Neutrophil (primary cell): ENCODE data around the gene MPP2.

Source experiments
- H3K27ac ChIP-seq: fragments of 200-600 bp; sonication (generic); 2 replicates; pipeline ENCODE4 v1.5.1; 2016; ENCODE audit warnings: mild to moderate bottlenecking, moderate library complexity
- H3K27me3 ChIP-seq: fragments of 200-600 bp; sonication (generic); 2 replicates; pipeline ENCODE4 v1.6.0; 2016; ENCODE audit warnings: mild to moderate bottlenecking
- H3K36me3 ChIP-seq: fragments of 200-600 bp; sonication (generic); 2 replicates; pipeline ENCODE4 v1.5.1; 2017
- H3K4me1 ChIP-seq, 2 experiments: fragments of 200-600 bp in 1 of 2; sonication (generic) in 1 of 2; 1 replicate in 1 of 2; 2 replicates in 1 of 2; pipeline versions ENCODE4 v1.5.1 to v1.6.1; 2013 to 2016; ENCODE audit warnings: low read depth in 1 of 2, low read length in 1 of 2, mild to moderate bottlenecking in 1 of 2, moderate library complexity in 1 of 2; ENCODE audit not compliant: control insufficient read depth in 1 of 2, insufficient read depth in 1 of 2
- H3K4me3 ChIP-seq, 2 experiments: fragments of 200-600 bp in 1 of 2; sonication (generic) in 1 of 2; 1 replicate in 1 of 2; 2 replicates in 1 of 2; pipeline ENCODE4 v1.5.1; 2013 to 2016; ENCODE audit warnings: low read depth in 1 of 2, low read length in 1 of 2, mild to moderate bottlenecking in 1 of 2, moderate library complexity in 1 of 2
- H3K9me3 ChIP-seq: fragments of 200-600 bp; sonication (generic); 2 replicates; pipeline ENCODE4 v1.5.1; 2016
- CTCF ChIP-seq: fragments of 200-600 bp; sonication (generic); IDR thresholded peaks from 2 replicates; pipeline ENCODE4 v1.5.1; 2016; ENCODE audit warnings: antibody characterized with exemption

Gene MPP2

GRCh38 chr17:43917348-43918025 is 10.2 kb upstream of the MPP2 start:
- Histone ChIP-seq H3K27ac (no peak overlapping the region), H3K27me3 (peaks cover 65% of the 10 kb centered on the region), H3K9me3 (no peaks in the 10 kb centered on the region), H3K4me1 (peaks cover 0 to 11% of the 10 kb centered on the region in 2 experiments), H3K4me3 (no peak overlapping the region), H3K36me3 (no peaks in the 10 kb centered on the region)
- TF ChIP-seq CTCF = no peak

- H3K27me3 ChIP-seq = peaks cover 66% of the 10 kb centered on the region
- H3K4me3 ChIP-seq = no peak overlapping the region
Observed at GRCh38 chr17:43917016-43917347, 9.6 kb upstream of the MPP2 start.

GRCh38 chr17:43916385-43916784 is 9.0 kb upstream of the MPP2 start:
- no peak overlapping the region for H3K27ac ChIP-seq
- H3K27me3 ChIP-seq = peaks cover 72% of the 10 kb centered on the region
- H3K4me1 ChIP-seq = peaks cover 0 to 11% of the 10 kb centered on the region in 2 experiments
- no peaks in the 10 kb centered on the region for H3K36me3 ChIP-seq
- no peak overlapping the region for H3K4me3 ChIP-seq
- no peak for TF ChIP-seq CTCF
- H3K9me3 ChIP-seq = no peaks in the 10 kb centered on the region

More at GRCh38 chr17:43917016-43917347, 9.6 kb upstream of the MPP2 start:
- Histone ChIP-seq H3K4me1 (peaks cover 0 to 11% of the 10 kb centered on the region in 2 experiments), H3K27ac (no peak overlapping the region), H3K9me3 (no peaks in the 10 kb centered on the region), H3K36me3 (no peaks in the 10 kb centered on the region)
- TF ChIP-seq CTCF = no peak

GRCh38 chr17:43915559-43915958 is 8.2 kb upstream of the MPP2 start:
- no peak overlapping the region for H3K4me3 ChIP-seq
- no peaks in the 10 kb centered on the region for H3K36me3 ChIP-seq
- no peak overlapping the region for H3K27ac ChIP-seq
- H3K9me3 ChIP-seq = no peaks in the 10 kb centered on the region
- TF ChIP-seq CTCF = no peak
- peaks cover 76% of the 10 kb centered on the region for H3K27me3 ChIP-seq
- peaks cover 0 to 11% of the 10 kb centered on the region in 2 experiments for H3K4me1 ChIP-seq

GRCh38 chr17:43914451-43914850 is 7.1 kb upstream of the MPP2 start:
- no peak overlapping the region for H3K27ac ChIP-seq
- H3K9me3 ChIP-seq = no peaks in the 10 kb centered on the region
- no peak for TF ChIP-seq CTCF
- peaks cover 0 to 11% of the 10 kb centered on the region in 2 experiments for H3K4me1 ChIP-seq
- H3K27me3 ChIP-seq = peaks cover 80% of the 10 kb centered on the region
- no peak overlapping the region for H3K4me3 ChIP-seq
- no peaks in the 10 kb centered on the region for H3K36me3 ChIP-seq
